Renal cortical epithelial cell (primary cell): ENCODE results near the gene MYOC. TPM values are rescaled to one million over a fixed set of nuclear protein-coding genes. Genes with fewer than 3 reads are reported as not detected.
A peak's percentile ranks its signal among the peaks of the same experiment; 100 is the strongest.
"Not testable (repeated sequence)": the region's sequence is repeated elsewhere in the genome, so short reads cannot be mapped to it uniquely, and the experiment has no call there.

Experiments used
- DNase-seq: peaks from one replicate; pipeline ENCODE4 v3.0.0-alpha.2; 2011; ENCODE audit warnings: low read depth
- total RNA-seq: library from RNA; depleted of rRNA; stranded (reverse); fragments of >200 nt; gene quantifications from 2 replicates; pipeline ENCODE4 v1.2.3, GENCODE V29; 2014

Gene MYOC
- 0.10 TPM in 1 of 2 replicates, not detected in the other for total RNA-seq

DNA sequence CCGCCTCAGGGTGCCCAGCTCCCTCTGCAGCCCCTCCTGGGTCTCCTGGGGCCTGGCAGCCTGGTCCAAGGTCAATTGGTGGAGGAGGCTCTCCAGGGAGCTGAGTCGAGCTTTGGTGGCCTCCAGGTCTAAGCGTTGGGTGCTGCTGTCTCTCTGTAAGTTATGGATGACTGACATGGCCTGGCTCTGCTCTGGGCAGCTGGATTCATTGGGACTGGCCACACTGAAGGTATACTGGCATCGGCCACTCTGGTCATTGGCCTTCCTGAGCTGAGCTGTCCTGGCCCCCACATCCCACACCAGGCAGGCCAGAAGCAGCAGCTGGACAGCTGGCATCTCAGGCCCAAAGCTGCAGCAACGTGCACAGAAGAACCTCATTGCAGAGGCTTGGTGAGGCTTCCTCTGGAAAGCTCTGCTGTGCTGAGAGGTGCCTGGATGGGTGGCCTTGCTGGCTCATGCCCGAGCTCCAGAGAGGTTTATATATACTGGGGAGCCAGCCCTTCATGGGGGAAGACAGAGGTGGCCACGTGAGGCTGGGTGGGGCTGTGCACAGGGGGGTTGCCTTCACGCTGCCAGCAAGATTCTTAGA, at the start of gene MYOC:
Gene MYOC (minus strand): TSS at position 455 of the 589 bp plus-strand sequence. CDS start 77 bp downstream, at position 378.
- DNase-seq = no peak

DNA sequence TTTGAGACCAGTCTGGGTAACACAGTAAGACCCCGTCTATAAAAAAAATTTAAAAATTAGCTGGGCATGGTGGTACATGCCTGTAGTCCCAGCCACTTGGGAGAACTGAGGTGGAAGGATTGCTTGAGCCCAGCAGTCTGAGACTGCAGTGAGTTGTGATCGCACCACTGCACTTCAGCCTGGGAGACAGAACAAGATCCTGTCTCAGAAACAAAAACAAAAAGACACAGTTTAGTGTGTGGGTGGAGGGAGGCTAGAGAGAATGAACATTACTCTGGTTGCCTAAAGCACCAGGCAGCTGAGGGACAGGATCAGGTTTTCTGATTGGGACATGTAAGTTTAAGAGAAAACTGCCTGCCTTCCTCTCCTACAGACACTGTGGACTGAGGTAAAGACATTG, 47.0 kb upstream of the MYOC start:
- peak; percentile 63 for DNase-seq

- not testable (repeated sequence) for DNase-seq
Observed at GRCh38 chr1:171695772-171696171, 43.3 kb upstream of the MYOC start.

- not testable (repeated sequence) for DNase-seq
Observed at GRCh38 chr1:171693541-171693940, 41.1 kb upstream of the MYOC start.

- no peak for DNase-seq
Observed at GRCh38 chr1:171683870-171684269, 31.4 kb upstream of the MYOC start.

- DNase-seq = no peak
Observed at GRCh38 chr1:171680339-171680738, 27.9 kb upstream of the MYOC start.

GRCh38 chr1:171676823-171677222, 24.3 kb upstream of the MYOC start:
- no peak for DNase-seq

DNA sequence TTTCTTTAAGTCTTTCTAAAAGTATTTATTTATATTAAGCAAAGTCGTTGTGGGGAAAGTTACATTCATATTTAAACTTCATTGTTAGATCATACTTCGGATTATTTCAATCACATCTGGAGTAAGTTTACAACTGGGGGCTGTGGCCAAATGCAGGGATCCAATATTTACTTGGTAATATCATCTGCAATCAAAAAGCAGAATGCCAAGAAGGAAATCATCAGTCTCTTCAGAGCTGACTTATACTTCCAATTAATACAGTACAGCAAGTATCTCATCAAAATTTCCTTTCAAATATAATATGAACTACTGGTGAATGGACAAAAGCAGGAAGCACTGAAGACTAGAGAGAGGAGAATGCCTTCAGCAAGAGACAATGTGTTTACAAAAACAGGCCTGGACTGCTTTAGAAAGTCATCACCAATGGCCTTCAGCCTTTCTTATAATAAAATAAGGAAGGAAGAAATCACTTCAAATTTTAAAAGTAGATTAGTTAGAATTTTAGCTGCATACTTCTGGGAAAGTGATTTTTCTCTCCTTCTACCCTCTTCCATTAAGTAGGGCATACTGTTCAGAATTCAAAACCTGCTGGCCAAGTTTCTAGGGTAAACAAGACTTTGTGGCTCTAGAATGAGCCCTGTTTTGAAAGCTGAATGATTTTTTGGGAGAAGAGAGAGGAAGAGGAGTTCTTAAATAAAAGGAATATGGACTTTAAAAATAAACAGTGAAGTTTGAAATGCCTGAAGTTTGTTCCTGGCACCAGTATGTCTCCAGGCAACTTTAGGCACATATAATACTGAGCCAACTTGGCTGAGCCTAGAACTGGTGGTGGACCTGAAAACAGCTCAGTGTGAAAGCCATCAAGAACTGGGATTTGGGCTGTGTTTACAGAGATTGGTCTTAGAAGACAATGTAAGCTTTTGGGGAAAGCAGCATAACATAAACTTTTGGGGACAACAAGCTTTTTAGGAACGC, 22.2 kb upstream of the MYOC start:
- DNase-seq = no peak

DNA sequence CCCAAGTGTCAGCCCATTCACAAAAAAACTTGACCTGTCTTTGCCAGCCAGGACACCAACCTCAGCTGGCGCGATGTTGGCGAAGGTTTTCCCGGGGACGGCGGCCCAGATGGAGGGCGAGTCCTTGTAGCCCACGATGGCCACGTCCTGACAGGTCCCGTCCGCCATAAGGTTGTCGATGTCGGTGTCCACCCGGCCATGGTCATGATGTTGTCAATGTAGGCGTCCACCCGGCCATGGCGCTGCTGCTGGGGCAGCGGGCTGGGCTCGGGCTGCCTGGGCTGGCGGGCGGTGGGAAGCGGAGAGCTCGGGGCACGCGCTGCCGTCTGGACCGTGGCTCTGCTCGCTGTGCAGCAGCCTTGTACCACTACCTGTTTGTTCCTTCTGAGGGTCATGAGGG, 18.3 kb upstream of the MYOC start:
- DNase-seq = no peak

GRCh38 chr1:171668372-171668771, 15.9 kb upstream of the MYOC start:
- DNase-seq = no peak

DNA sequence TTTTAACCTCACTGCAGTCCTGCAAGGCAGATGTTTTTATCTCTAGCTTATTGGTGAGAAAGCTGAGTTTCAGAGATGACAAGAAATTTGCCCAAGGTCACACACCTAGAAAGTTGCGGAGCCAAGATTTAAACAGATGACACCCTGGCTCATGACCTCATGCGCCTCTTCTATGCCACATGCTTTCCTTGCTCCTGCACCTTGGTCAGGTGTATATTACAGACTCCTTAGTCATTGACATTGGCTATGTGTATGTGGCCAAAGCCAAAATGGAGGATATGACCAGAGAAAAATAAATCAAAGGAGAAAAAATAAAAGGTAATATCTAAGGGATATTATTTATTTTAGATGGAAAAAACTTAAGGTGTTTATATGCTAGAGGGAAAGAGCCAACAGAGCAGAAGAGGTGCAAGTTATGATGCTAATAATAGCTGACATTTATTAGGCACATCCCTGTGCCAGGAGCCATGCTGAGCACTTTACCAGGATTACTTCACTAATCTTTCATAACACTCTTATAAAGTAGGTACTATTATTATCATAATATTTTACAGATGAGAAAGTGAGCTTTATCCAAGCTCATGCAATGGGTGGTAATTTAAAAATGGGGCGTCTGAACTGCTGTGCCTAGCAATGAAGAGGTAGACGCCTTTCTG, 13.8 kb upstream of the MYOC start:
- DNase-seq = no peak

DNA sequence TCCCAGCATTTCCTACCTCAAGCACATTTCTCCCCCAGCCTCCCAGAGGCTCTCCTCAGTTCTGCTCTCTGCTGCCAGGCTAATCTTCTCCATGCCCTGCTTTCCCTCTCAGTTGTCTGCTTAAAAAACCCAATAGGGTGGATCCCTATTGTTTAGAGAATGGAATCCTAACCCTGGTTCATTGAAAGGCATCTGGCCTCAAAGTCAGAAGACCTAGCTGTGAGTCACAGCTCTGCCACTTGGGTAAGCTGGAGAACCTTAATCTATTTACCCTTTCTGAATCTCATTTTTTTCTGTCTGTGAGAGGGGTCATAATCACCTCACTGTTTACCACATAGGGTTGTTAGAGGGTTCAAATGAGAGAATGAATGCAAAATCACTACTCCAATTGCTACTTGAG, 12.5 kb upstream of the MYOC start:
- peak; percentile 80 for DNase-seq

DNA sequence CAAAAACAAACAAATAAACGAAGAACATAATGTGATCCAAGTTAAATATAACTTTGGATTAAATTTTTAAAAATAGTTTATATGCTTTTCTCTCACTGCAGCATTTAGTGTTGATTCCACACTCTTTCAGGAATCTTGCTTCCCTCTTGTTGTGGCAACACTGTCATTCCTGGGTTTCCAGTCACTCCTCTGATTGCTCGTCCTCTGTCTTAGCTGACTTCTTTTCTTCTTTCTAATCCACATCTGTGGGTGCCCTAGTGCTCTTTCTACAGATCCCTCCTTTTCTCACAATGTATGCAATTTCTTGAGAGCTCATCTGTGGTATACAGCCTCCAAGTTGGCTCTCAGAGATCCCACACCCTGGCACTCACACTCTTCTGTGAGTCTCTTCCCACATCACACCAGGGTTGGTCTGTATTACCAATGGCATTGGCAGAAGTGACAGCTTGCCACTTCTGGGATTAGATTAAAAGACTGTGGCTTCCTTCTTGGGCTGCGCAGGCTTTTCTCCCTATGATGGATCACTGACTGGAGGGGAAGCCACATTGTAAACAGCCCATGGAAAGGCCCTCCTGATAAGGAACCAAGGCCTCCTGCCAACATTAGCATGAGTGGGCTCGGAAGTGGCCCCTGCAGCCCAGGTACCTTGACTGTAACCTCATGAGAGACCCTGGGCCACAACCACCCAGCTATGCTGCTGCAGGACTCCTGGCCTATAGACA, 11.5 kb upstream of the MYOC start:
- no peak for DNase-seq

DNA sequence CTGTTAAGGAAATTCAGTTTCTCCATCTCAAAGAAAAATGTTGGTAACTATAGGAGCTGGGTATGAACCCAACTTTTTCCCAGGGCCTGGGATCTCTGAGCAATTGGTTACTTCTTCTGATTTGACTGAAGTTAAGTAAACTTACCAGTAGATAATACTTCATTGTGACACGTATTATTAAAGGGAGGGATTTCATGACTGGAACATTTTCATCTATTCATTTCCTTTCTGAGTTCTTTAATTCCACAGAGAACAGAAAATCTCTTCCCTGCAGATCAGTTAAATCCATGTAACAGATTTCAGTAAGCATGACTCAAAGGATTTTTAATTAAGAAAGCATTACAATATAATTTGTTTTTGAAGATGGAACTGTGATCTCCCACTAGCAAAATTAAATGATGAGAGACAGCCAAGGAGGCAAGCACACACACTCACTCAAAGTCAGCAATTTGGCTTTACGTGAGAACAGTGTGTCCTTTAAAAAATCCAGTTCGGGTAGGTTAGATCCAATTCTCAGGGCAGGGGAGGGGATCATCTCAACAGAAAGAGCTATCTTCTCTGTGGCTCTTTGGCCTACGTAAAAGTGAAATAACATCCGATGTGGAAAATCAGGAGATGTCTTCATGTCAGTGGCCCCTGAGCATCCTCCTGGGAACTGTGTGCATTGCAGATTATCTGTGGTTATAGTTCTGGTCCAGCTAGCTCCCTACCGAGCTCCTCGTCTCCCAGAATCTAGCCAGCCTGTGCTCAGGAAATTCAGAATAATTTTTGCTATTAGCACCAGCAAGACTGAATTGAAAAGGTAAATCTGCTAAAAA, 10.8 kb upstream of the MYOC start:
- no peak for DNase-seq

DNA sequence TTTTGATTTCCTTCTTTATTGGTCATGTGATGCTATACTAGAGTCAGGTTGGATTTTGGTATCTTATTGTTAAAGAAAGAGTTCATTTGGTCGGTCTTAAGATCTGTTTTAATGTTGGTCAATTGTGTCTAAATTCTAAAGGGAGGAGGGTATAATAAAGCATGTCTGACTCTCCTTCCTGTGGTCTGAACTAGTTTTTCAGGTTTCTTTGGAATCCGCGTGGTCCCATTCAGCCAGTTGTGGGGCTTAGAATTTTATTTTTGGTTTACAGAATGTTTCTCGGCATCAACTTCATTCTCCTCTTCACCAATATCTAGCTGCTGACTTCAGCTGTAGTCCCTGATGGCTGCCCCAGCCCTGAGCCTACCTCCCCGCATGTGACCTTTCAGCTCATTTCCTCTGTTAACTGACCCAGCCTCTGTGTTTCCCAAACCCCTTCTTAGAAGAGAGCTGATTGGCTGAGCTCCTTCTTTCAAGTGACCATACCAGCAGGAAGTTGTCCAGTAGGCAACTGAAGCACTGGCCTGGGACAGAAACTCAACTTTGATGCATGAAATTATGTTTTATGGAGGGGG, 8.7 kb upstream of the MYOC start:
- DNase-seq = no peak

DNA sequence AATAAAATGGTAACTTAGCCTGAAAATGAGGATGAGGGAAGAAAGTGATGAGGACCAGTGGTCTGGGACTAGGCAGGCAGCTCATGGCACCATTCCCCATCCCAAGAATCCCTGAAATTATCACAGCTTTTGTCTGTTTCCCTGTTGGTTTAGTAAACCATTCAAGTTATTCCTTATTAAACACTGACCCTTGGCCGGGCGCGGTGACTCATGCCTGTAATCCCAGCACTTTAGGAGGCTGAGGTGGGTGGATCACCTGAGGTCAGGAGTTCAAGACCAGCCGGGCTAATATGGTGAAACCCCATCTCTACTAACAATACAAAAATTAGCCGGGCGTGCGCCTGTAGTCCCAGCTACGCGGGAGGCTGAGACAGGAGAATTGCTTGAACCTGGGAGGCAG, 3.7 kb upstream of the MYOC start:
- peak; percentile 47 for DNase-seq

- no peak for DNase-seq
Observed at GRCh38 chr1:171655746-171656116, 3.2 kb upstream of the MYOC start.

- DNase-seq = no peak
Observed at GRCh38 chr1:171654942-171655745, 2.7 kb upstream of the MYOC start.

DNA sequence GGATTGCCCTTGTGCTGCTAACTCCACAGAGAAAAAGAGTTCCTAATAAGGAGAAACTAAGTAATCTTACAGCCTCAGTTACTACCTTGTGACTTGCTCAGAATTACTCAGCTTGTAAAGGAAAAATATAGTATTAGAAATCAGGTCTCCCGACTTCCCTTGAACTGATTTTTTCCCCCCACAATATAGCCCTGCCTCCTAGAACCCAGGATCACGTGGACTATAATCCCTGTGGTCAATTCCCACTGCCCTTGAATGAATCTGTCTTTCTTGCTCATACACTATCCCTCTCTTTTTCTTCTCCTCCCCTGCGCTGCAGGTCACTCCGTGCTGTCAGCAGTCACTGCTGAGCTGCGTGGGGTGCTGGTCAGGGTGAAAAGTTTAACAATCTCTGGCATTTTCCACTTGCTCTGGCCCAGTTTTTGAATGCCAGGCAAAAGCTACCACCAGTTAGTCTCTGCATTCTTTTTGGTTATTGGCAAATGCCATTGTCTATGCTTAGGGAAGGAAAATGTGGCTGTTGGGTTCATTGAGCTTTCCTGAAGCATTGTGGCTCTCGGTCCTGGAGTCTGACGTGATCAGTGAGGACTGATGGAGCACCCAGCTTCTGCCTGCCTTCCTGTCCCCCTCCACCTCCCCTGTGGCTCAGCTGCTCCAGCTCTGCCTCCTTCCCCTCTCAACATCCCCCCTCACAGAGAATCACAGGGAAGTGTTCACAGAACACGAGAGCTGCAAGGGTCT, 1.9 kb upstream of the MYOC start:
- DNase-seq = peak; percentile 89
